DOHH2 (cell line): ENCODE results near the gene CEACAM3.

Source experiments
- EZH2phosphoT487 ChIP-seq: fragments of 200-600 bp; sonication (generic); IDR thresholded peaks from 2 replicates; pipeline ENCODE4 v1.6.1; 2017; ENCODE audit warnings: borderline replicate concordance, mild to moderate bottlenecking, antibody characterized with exemption, low read length, moderate library complexity, mixed read lengths
- TF ChIP-seq, protein P1 (sequence below): fragments of 200-600 bp; sonication (generic); IDR thresholded peaks from one replicate; pipeline ENCODE4 v1.5.1; 2014; ENCODE audit warnings: antibody characterized with exemption, mild to moderate bottlenecking, low read depth, low read length; ENCODE audit not compliant: poor library complexity, severe bottlenecking

DNA sequence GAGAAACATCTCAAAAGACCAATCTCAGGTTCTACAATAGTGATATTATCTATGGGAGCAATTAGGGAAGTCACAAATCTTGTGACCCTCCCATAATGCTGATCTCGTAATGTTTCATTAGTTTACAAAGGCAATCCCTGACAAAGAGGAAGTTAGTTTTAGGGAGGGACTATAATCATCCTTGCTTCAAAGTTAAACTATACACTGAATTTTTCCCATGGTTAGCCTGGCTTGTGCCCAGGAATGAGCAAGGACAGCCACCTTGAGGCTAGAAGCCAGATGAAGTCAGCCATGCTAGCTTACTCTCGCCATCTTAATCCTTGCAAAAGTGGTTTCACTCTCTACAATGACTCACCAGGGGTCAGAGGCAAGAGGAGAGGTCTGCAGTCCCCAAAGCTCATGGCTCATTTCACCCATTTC is 5.4 kb downstream of the CEACAM3 start:
- TF ChIP-seq, protein P1, sequence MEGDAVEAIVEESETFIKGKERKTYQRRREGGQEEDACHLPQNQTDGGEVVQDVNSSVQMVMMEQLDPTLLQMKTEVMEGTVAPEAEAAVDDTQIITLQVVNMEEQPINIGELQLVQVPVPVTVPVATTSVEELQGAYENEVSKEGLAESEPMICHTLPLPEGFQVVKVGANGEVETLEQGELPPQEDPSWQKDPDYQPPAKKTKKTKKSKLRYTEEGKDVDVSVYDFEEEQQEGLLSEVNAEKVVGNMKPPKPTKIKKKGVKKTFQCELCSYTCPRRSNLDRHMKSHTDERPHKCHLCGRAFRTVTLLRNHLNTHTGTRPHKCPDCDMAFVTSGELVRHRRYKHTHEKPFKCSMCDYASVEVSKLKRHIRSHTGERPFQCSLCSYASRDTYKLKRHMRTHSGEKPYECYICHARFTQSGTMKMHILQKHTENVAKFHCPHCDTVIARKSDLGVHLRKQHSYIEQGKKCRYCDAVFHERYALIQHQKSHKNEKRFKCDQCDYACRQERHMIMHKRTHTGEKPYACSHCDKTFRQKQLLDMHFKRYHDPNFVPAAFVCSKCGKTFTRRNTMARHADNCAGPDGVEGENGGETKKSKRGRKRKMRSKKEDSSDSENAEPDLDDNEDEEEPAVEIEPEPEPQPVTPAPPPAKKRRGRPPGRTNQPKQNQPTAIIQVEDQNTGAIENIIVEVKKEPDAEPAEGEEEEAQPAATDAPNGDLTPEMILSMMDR: no peak
- no peak for TF ChIP-seq EZH2phosphoT487
